ENCODE data around the gene SLC35F3.

GRCh38 chr1:233864578-233864977 lies 39.9 kb upstream of the SLC35F3 start:
- TF ChIP-seq, protein P1, sequence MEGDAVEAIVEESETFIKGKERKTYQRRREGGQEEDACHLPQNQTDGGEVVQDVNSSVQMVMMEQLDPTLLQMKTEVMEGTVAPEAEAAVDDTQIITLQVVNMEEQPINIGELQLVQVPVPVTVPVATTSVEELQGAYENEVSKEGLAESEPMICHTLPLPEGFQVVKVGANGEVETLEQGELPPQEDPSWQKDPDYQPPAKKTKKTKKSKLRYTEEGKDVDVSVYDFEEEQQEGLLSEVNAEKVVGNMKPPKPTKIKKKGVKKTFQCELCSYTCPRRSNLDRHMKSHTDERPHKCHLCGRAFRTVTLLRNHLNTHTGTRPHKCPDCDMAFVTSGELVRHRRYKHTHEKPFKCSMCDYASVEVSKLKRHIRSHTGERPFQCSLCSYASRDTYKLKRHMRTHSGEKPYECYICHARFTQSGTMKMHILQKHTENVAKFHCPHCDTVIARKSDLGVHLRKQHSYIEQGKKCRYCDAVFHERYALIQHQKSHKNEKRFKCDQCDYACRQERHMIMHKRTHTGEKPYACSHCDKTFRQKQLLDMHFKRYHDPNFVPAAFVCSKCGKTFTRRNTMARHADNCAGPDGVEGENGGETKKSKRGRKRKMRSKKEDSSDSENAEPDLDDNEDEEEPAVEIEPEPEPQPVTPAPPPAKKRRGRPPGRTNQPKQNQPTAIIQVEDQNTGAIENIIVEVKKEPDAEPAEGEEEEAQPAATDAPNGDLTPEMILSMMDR (conservative IDR thresholded peaks at IDR 0.05; ENCODE audit: low read depth, low read length) = no peak
- TF ChIP-seq EZH2 (IDR thresholded peaks at IDR 0.05; ENCODE audit: borderline replicate concordance, low read depth, low read length, poor library complexity, severe bottlenecking) = no peak
